DOHH2 (cell line): ENCODE results near the gene TDP2.

ENCODE experiments used
- EZH2phosphoT487 ChIP-seq: fragments of 200-600 bp; sonication (generic); IDR thresholded peaks from 2 replicates; pipeline ENCODE4 v1.6.1; 2017; ENCODE audit warnings: borderline replicate concordance, mild to moderate bottlenecking, antibody characterized with exemption, low read length, moderate library complexity, mixed read lengths
- TF ChIP-seq, protein P1 (sequence below): fragments of 200-600 bp; sonication (generic); IDR thresholded peaks from one replicate; pipeline ENCODE4 v1.5.1; 2014; ENCODE audit warnings: antibody characterized with exemption, mild to moderate bottlenecking, low read depth, low read length; ENCODE audit not compliant: poor library complexity, severe bottlenecking

DNA sequence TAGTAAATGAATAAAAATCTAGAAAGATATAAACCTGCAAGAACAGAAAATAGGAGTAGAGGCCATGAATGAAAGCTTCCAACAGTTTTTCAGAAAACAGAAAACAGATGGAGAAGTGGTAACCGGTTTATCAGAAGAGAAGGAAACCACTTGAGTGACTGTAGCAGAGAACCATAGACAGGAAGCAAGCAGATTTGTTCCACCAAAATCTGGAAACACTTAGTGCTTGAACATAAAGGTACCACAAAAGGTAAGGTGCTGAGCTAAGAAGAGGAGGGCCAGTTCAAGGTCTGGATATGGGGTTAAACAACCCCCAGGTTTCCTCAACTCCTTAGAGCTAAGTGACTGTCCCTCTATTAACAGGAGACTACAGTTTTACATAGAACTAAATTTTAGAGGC, 11.5 kb downstream of the TDP2 start:
- TF ChIP-seq, protein P1, sequence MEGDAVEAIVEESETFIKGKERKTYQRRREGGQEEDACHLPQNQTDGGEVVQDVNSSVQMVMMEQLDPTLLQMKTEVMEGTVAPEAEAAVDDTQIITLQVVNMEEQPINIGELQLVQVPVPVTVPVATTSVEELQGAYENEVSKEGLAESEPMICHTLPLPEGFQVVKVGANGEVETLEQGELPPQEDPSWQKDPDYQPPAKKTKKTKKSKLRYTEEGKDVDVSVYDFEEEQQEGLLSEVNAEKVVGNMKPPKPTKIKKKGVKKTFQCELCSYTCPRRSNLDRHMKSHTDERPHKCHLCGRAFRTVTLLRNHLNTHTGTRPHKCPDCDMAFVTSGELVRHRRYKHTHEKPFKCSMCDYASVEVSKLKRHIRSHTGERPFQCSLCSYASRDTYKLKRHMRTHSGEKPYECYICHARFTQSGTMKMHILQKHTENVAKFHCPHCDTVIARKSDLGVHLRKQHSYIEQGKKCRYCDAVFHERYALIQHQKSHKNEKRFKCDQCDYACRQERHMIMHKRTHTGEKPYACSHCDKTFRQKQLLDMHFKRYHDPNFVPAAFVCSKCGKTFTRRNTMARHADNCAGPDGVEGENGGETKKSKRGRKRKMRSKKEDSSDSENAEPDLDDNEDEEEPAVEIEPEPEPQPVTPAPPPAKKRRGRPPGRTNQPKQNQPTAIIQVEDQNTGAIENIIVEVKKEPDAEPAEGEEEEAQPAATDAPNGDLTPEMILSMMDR: no peak
- no peak for TF ChIP-seq EZH2phosphoT487
